H1 (cell line): Measurements from ENCODE around the gene SEL1L3. TPM values are rescaled to one million over a fixed set of nuclear protein-coding genes. Genes with fewer than 3 reads are reported as not detected.

Experiments used
- CTCF ChIA-PET: fragments of 300-600 bp; sonication (Branson Sonifier 250); formaldehyde crosslinking; loops from one replicate; lab custom pipeline; 2021; ENCODE audit not compliant: partially characterized antibody; lab: Charles Lee
- POLR2A ChIA-PET: fragments of 300-600 bp; sonication (Branson Sonifier 250); formaldehyde crosslinking; loops from one replicate; lab custom pipeline; 2021; ENCODE audit warnings: inconsistent platforms; ENCODE audit not compliant: partially characterized antibody; lab: Charles Lee
- DNase-seq, 2 experiments: peaks; one replicate each; pipeline versions ENCODE4 v3.0.0 to v3.0.0-alpha.2; 2010 to 2022; ENCODE audit warnings: low spot score in 2 of 2, low read depth in 1 of 2, mixed read lengths in 1 of 2
- FAIRE-seq: peaks from 2 replicates; lab custom pipeline; 2011; peaks lifted over from hg19 to GRCh38; lab: Jason Lieb, UNC
- H2AFZ ChIP-seq: 2 replicates; pipeline ENCODE4 v1.8.1; 2012; ENCODE audit warnings: low read length, inconsistent platforms
- H2AK5ac ChIP-seq: 2 replicates; pipeline ENCODE4 v1.6.1; 2013; ENCODE audit warnings: low read depth, low read length
- H2BK120ac ChIP-seq: replicated peaks from 2 replicates; pipeline ENCODE3; 2013; ENCODE audit warnings: low read depth, low read length, inconsistent platforms
- H2BK12ac ChIP-seq: 2 replicates; pipeline ENCODE4 v1.6.1; 2013; ENCODE audit warnings: low read depth, low read length
- H2BK15ac ChIP-seq: 2 replicates; pipeline ENCODE4 v1.6.1; 2013; ENCODE audit warnings: low read length
- H2BK20ac ChIP-seq: 2 replicates; pipeline ENCODE4 v1.6.1; 2013; ENCODE audit warnings: low read length
- H2BK5ac ChIP-seq: 2 replicates; pipeline ENCODE4 v1.6.1; 2013; ENCODE audit warnings: low read depth, low read length
- H3K14ac ChIP-seq: 2 replicates; pipeline ENCODE4 v1.6.1; 2013; ENCODE audit warnings: inconsistent platforms; ENCODE audit not compliant: insufficient read length
- H3K18ac ChIP-seq: 2 replicates; pipeline ENCODE4 v1.6.1; 2013; ENCODE audit warnings: low read length; ENCODE audit errors: extremely low read depth
- H3K23ac ChIP-seq: 2 replicates; pipeline ENCODE4 v1.6.1; 2013; ENCODE audit warnings: inconsistent platforms; ENCODE audit not compliant: insufficient read length
- H3K23me2 ChIP-seq: 2 replicates; pipeline ENCODE4 v1.6.1; 2013; ENCODE audit warnings: low read depth, low read length
- H3K27ac ChIP-seq: 2 replicates; pipeline ENCODE4 v1.6.1; 2011; ENCODE audit warnings: low read depth, low read length, inconsistent platforms
- H3K27me3 ChIP-seq, 4 experiments: replicated peaks in 1 of 4; 1 replicate in 1 of 4; 2 replicates in 3 of 4; pipeline versions ENCODE4 v1.6.1 to v1.8.1; 2011 to 2013; ENCODE audit warnings: low read length in 3 of 4, mild to moderate bottlenecking in 3 of 4, inconsistent platforms in 2 of 4, mixed read lengths in 2 of 4, moderate library complexity in 1 of 4; ENCODE audit not compliant: control insufficient read depth in 3 of 4, insufficient read depth in 3 of 4; ENCODE audit errors: extremely low read depth in 1 of 4
- H3K36me3 ChIP-seq, 4 experiments: 2 replicates each; pipeline versions ENCODE4 v1.6.1 to v1.8.1; 2011 to 2013; ENCODE audit warnings: mild to moderate bottlenecking in 4 of 4, low read length in 3 of 4, moderate library complexity in 2 of 4, control low read depth in 1 of 4, inconsistent platforms in 1 of 4; ENCODE audit not compliant: insufficient read depth in 4 of 4, control insufficient read depth in 2 of 4
- H3K4ac ChIP-seq: replicated peaks from 2 replicates; pipeline ENCODE3; 2013; ENCODE audit warnings: low read length, low read depth, mixed read lengths, inconsistent platforms; ENCODE audit not compliant: insufficient read length
- H3K4me1 ChIP-seq, 4 experiments: replicated peaks in 1 of 4; 1 replicate in 1 of 4; 2 replicates in 3 of 4; pipeline versions ENCODE4 v1.6.1 to v1.8.1; 2011 to 2013; ENCODE audit warnings: low read length in 3 of 4, inconsistent platforms in 2 of 4, mixed read lengths in 1 of 4; ENCODE audit not compliant: insufficient read depth in 4 of 4, control insufficient read depth in 3 of 4
- H3K4me2 ChIP-seq, 2 experiments: 2 replicates each; pipeline versions ENCODE4 v1.6.1 to v1.8.1; 2011 to 2013; ENCODE audit warnings: low read depth in 2 of 2, low read length in 2 of 2, control low read depth in 1 of 2, inconsistent platforms in 1 of 2, mild to moderate bottlenecking in 1 of 2; ENCODE audit not compliant: insufficient read depth in 1 of 2
- H3K4me3 ChIP-seq, 4 experiments: fragments of 200-600, 300-600 bp in 1 of 4; sonication (generic), shearing (Covaris generic), sonication (Bioruptor Twin) in 1 of 4; 2 replicates each; pipeline versions ENCODE4 v1.5.1 to v1.8.1; 2011 to 2016; ENCODE audit warnings: low read length in 4 of 4, low read depth in 3 of 4, control low read depth in 2 of 4, inconsistent platforms in 2 of 4, mild to moderate bottlenecking in 2 of 4, mixed read lengths in 1 of 4, moderate library complexity in 1 of 4; ENCODE audit not compliant: insufficient read depth in 2 of 4; ENCODE audit errors: extremely low read depth in 1 of 4
- H3K56ac ChIP-seq: replicated peaks from 2 replicates; pipeline ENCODE3; 2013; ENCODE audit warnings: low read depth, mild to moderate bottlenecking, mixed read lengths, low read length, inconsistent platforms; ENCODE audit not compliant: insufficient read length
- H3K79me1 ChIP-seq: 2 replicates; pipeline ENCODE4 v1.6.1; 2013; ENCODE audit warnings: low read depth, low read length, control low read depth
- H3K79me2 ChIP-seq, 2 experiments: 2 replicates each; pipeline versions ENCODE4 v1.6.1 to v1.8.1; 2012 to 2013; ENCODE audit warnings: low read length in 2 of 2, mild to moderate bottlenecking in 2 of 2, inconsistent platforms in 1 of 2; ENCODE audit not compliant: insufficient read depth in 2 of 2, control insufficient read depth in 1 of 2
- H3K9ac ChIP-seq, 4 experiments: replicated peaks in 1 of 4; 1 replicate in 1 of 4; 2 replicates in 3 of 4; pipeline versions ENCODE4 v1.6.1 to v1.8.1; 2011 to 2013; ENCODE audit warnings: low read depth in 3 of 4, low read length in 3 of 4, control low read depth in 2 of 4, mild to moderate bottlenecking in 2 of 4, moderate library complexity in 2 of 4, inconsistent platforms in 1 of 4; ENCODE audit errors: extremely low read depth in 1 of 4
- H3K9me3 ChIP-seq, 2 experiments: 2 replicates each; pipeline versions ENCODE4 v1.6.1 to v1.8.1; 2012 to 2013; ENCODE audit warnings: mild to moderate bottlenecking in 2 of 2, moderate library complexity in 2 of 2, control low read depth in 1 of 2, inconsistent platforms in 1 of 2, low read depth in 1 of 2, low read length in 1 of 2, mixed read lengths in 1 of 2; ENCODE audit not compliant: insufficient read depth in 2 of 2
- H4K20me1 ChIP-seq, 2 experiments: replicated peaks in 1 of 2; 2 replicates each; pipeline versions ENCODE3 to v1.8.1; 2011 to 2013; ENCODE audit warnings: inconsistent platforms in 2 of 2, low read length in 2 of 2, mild to moderate bottlenecking in 1 of 2; ENCODE audit not compliant: insufficient read depth in 2 of 2, control insufficient read depth in 1 of 2
- H4K5ac ChIP-seq: 2 replicates; pipeline ENCODE4 v1.6.1; 2013; ENCODE audit warnings: low read length, low read depth, mixed read lengths, inconsistent platforms; ENCODE audit not compliant: insufficient read length
- H4K8ac ChIP-seq: 2 replicates; pipeline ENCODE4 v1.8.0; 2013; ENCODE audit warnings: mild to moderate bottlenecking, moderate library complexity, low read length, inconsistent platforms; ENCODE audit not compliant: insufficient read depth; ENCODE audit errors: extremely low read depth
- H4K91ac ChIP-seq: replicated peaks from 2 replicates; pipeline ENCODE3; 2013; ENCODE audit warnings: low read length, mixed read lengths, inconsistent platforms; ENCODE audit not compliant: insufficient read length
- CEBPB ChIP-seq: IDR thresholded peaks from 2 replicates; pipeline ENCODE4 v1.6.1; 2012; ENCODE audit warnings: low read depth, low read length
- CREB1 ChIP-seq: IDR thresholded peaks from 2 replicates; pipeline ENCODE4 v1.6.1; 2012; ENCODE audit warnings: inconsistent platforms
- EP300 ChIP-seq, 2 experiments: IDR thresholded peaks; 1 replicate in 1 of 2; 2 replicates in 1 of 2; pipeline ENCODE4 v1.6.1; 2011 to 2012; ENCODE audit warnings: low read depth in 2 of 2, low read length in 2 of 2, mild to moderate bottlenecking in 2 of 2, borderline replicate concordance in 1 of 2, inconsistent platforms in 1 of 2, moderate library complexity in 1 of 2
- GABPA ChIP-seq: IDR thresholded peaks from 2 replicates; pipeline ENCODE4 v1.6.1; 2011; ENCODE audit warnings: mild to moderate bottlenecking, low read length, moderate library complexity, borderline replicate concordance; ENCODE audit not compliant: insufficient read depth
- HDAC2 ChIP-seq, 2 experiments: fragments of 300-600 bp in 1 of 2; sonication (generic) in 1 of 2; IDR thresholded peaks; 2 replicates each; pipeline ENCODE4 v1.6.1; 2011 to 2012; ENCODE audit warnings: low read depth in 2 of 2, low read length in 2 of 2, mild to moderate bottlenecking in 2 of 2, moderate library complexity in 2 of 2, borderline replicate concordance in 1 of 2, inconsistent platforms in 1 of 2
- JUND ChIP-seq: IDR thresholded peaks from 2 replicates; pipeline ENCODE4 v1.6.1; 2011; ENCODE audit warnings: mild to moderate bottlenecking, improper control_type of control experiment, low read length
- NRF1 ChIP-seq: IDR thresholded peaks from 2 replicates; pipeline ENCODE4 v1.6.1; 2011; ENCODE audit warnings: mild to moderate bottlenecking, low read depth, low read length, improper control_type of control experiment
- POU5F1 ChIP-seq: IDR thresholded peaks from 2 replicates; pipeline ENCODE4 v1.6.1; 2011; ENCODE audit warnings: low read depth, mild to moderate bottlenecking, low read length, moderate library complexity
- SP1 ChIP-seq: IDR thresholded peaks from 2 replicates; pipeline ENCODE4 v1.6.1; 2011; ENCODE audit warnings: low read depth, low read length
- TAF7 ChIP-seq: optimal IDR thresholded peaks from 2 replicates; pipeline ENCODE3; 2011; ENCODE audit warnings: low read depth, mild to moderate bottlenecking, inconsistent platforms, low read length, moderate library complexity, borderline replicate concordance
- WGBS, 2 experiments: shearing (Covaris generic) in 1 of 2; methylation state at CpG; one replicate each; pipeline versions ENCODE4 v1.1.6 to v1.1.7; 2013 to 2015; ENCODE audit warnings: low lambda C conversion rate in 2 of 2, mixed read lengths in 2 of 2, inconsistent platforms in 1 of 2, low coverage in 1 of 2, missing lambda C conversion rate in 1 of 2; ENCODE audit not compliant: insufficient replicate concordance in 2 of 2, insufficient coverage in 1 of 2, insufficient read length in 1 of 2; ENCODE audit errors: extremely low coverage in 1 of 2, missing lambda C conversion rate in 1 of 2; 5-methylcytosine and 5-hydroxymethylcytosine counted together
- polyA plus RNA-seq, 7 experiments: library from polyadenylated mRNA; depleted of rRNA in 3 of 7; stranded (reverse) in 5 of 7; unstranded in 2 of 7; fragments of >200 nt in 5 of 7; fragments of 200-250 nt in 2 of 7; gene quantifications; 1 replicate in 5 of 7; 2 replicates in 1 of 7; 4 replicates in 1 of 7; pipeline versions ENCODE4 v1.2.1 to v1.2.3, GENCODE V29; 2011 to 2013; ENCODE audit warnings: missing spikeins in 2 of 7, mixed read lengths in 2 of 7
- total RNA-seq: library from RNA; stranded (reverse); fragmentation: NEBNext Ultra II Directional; extraction: Animal tissue kit (Norgen Biotek cat#: 25700); gene quantifications from 2 replicates; pipeline ENCODE4 v1.2.1, GENCODE V29; 2021

Gene SEL1L3
- total and polyA plus RNA-seq, 2 of the 8 experiments (the other 6 are each of a cell fraction or from before 2014, with no cell fraction given) = 18.2 to 54.0 TPM

DNA sequence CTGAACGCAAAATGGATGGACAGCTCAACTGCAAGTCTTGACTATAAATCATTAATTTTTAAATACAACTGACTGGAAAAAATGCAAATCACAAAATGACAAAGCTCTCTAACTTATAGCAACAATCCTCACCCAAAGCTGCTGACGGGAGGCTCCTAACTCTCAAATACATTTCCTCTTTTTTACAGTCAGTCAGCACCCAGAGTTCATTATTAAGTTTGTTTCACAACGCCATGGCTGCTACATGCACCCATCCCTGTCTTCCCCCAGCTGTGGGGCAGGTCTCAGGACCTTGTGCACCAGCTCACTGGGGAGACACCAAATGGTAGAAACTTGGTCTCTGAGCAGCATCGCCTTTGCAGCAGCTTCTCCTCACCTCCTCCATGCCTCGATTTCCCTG, 109.5 kb downstream of the SEL1L3 start:
- no peak for FAIRE-seq
- CTCF ChIA-PET = interaction anchor here (0.6 to 8.1 kb wide), 6 partner anchors 9 to 322 kb away, joined by 3 to 75 read pairs (median 4); no protein-coding TSS in a partner anchor

More for the DNA sequence above, 109.5 kb downstream of the SEL1L3 start:
- no peak overlapping the region for H3K23ac ChIP-seq
- no peaks in the 10 kb centered on the region for H3K9me3 ChIP-seq
- no peaks in the 10 kb centered on the region for H3K79me2 ChIP-seq
- no peak overlapping the region for H2AFZ ChIP-seq
- H3K36me3 ChIP-seq = peaks cover 2 to 21% (median 4%) of the 10 kb centered on the region in 4 experiments; a peak in 7 of 8 replicates
- 88% methylated on average over 5 of the region's 5 CpGs; no CpG with 5 or more reads in 1 of the 2 experiments for WGBS, 2 experiments
- H3K23me2 ChIP-seq = no peaks in the 10 kb centered on the region
- H3K79me1 ChIP-seq = no peaks in the 10 kb centered on the region; the same call in 1 of the 2 replicates
- H3K4ac ChIP-seq = no peak overlapping the region
- H3K9ac ChIP-seq = no peak overlapping the region
- no peak overlapping the region for H2BK12ac ChIP-seq
- no peak overlapping the region for H2AK5ac ChIP-seq
- H3K27ac ChIP-seq = no peak overlapping the region
- H2BK5ac ChIP-seq = no peak overlapping the region
- H2BK20ac ChIP-seq = no peak overlapping the region
- H4K20me1 ChIP-seq = no peaks in the 10 kb centered on the region
- no peak overlapping the region for H3K18ac ChIP-seq
- POLR2A ChIA-PET = interaction anchor here (1.1 kb wide), 1 partner anchor 270 kb away, joined by 7 read pairs; no protein-coding TSS in a partner anchor
- H3K4me1 ChIP-seq = no peaks in the 10 kb centered on the region
- H4K5ac ChIP-seq = no peak overlapping the region
- TF ChIP-seq CREB1 = no peak
- no peak for TF ChIP-seq TAF7
- no peak for TF ChIP-seq SP1
- no peak for TF ChIP-seq CEBPB
- no peak for TF ChIP-seq EP300 (IDR thresholded peaks at IDR 0.05; ENCODE audit: borderline replicate concordance in 1 of 2, low read depth in 2 of 2, low read length in 2 of 2)
- TF ChIP-seq GABPA = no peak
- TF ChIP-seq POU5F1 = no peak
- no peak for TF ChIP-seq HDAC2 (IDR thresholded peaks at IDR 0.05; ENCODE audit: borderline replicate concordance in 1 of 2, low read depth in 2 of 2, low read length in 2 of 2)
- TF ChIP-seq NRF1 = no peak
- no peak for TF ChIP-seq JUND
- H3K4me3 ChIP-seq = no peak overlapping the region
- DNase-seq = no peak
- H3K14ac ChIP-seq = no peak overlapping the region
- H2BK120ac ChIP-seq = no peak overlapping the region
- no peak overlapping the region for H4K8ac ChIP-seq
- H3K56ac ChIP-seq = no peak overlapping the region
- no peaks in the 10 kb centered on the region for H3K27me3 ChIP-seq
- H4K91ac ChIP-seq = no peak overlapping the region
- H3K4me2 ChIP-seq = no peak overlapping the region
- no peak overlapping the region for H2BK15ac ChIP-seq
